ENCODE data around the gene SLCO2A1. TPM values are rescaled to one million over a fixed set of nuclear protein-coding genes. Genes with fewer than 3 reads are reported as not detected.

SLCO2A1 gene
- total and polyA plus RNA-seq, 2 experiments from 2014 or later: 0.31 to 1.0 TPM

DNA sequence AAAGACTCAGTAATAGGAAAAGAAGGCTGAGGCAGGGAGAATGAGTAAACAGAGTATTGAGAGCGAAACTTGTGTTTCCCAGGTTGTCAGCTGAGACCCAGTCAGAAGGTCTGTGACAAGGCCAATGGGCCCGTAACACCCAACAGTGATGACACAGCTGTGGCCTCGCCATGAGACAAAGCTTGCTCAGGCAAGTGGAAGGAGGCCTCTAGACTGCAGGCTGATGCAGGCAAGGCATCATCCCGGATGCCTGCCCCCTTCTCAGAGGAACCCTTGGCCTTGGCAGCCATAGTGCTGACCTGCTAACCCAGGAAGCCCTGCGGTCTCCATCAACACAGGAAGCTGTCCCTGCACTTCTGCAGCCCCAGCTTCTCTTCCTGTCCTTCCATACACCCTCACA, 149.4 kb downstream of the SLCO2A1 start:
- no peaks in the 10 kb centered on the region for H3K27me3 ChIP-seq (ENCODE audit: insufficient read depth)
- no peaks in the 10 kb centered on the region for H3K9me2 ChIP-seq (ENCODE audit: insufficient read depth)
- H4K20me1 ChIP-seq (replicated peaks; ENCODE audit: insufficient read depth): no peaks in the 10 kb centered on the region
- no peak overlapping the region for H3K4me2 ChIP-seq
- no peak overlapping the region for H3K27ac Mint-ChIP-seq
- no peak overlapping the region for H2AFZ ChIP-seq
- no peak for DNase-seq (ENCODE audit: low spot score)
- no peak overlapping the region for H3K4me3 Mint-ChIP-seq
- peaks cover 2% of the 10 kb centered on the region for H3K27me3 Mint-ChIP-seq (ENCODE audit: insufficient read depth, low read depth, poor library complexity)
- H3K36me3 Mint-ChIP-seq (ENCODE audit: low read depth): peaks cover 5% of the 10 kb centered on the region; the same call in 1 of the 3 replicates
- H3K4me3 ChIP-seq: no peak overlapping the region
- H3K4me1 ChIP-seq (ENCODE audit: insufficient read depth): no peaks in the 10 kb centered on the region
- H3K27ac ChIP-seq (ENCODE audit: low read depth): no peak overlapping the region
- no peaks in the 10 kb centered on the region for H3K4me1 Mint-ChIP-seq
- TF ChIP-seq, protein P1, sequence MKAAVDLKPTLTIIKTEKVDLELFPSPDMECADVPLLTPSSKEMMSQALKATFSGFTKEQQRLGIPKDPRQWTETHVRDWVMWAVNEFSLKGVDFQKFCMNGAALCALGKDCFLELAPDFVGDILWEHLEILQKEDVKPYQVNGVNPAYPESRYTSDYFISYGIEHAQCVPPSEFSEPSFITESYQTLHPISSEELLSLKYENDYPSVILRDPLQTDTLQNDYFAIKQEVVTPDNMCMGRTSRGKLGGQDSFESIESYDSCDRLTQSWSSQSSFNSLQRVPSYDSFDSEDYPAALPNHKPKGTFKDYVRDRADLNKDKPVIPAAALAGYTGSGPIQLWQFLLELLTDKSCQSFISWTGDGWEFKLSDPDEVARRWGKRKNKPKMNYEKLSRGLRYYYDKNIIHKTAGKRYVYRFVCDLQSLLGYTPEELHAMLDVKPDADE (IDR thresholded peaks at IDR 0.05): no peak
- TF ChIP-seq ZNF114 (CRISPR knock-in tag; IDR thresholded peaks at IDR 0.05) (no peak), POLR2AphosphoS5 (IDR thresholded peaks at IDR 0.05; ENCODE audit: low read depth) (no peak), EZH2phosphoT487 (IDR thresholded peaks at IDR 0.05; ENCODE audit: unreplicated experiment) (no peak), CREB1 (CRISPR knock-in tag; IDR thresholded peaks at IDR 0.05; ENCODE audit: low read depth) (no peak)
- TF ChIP-seq, protein P2, sequence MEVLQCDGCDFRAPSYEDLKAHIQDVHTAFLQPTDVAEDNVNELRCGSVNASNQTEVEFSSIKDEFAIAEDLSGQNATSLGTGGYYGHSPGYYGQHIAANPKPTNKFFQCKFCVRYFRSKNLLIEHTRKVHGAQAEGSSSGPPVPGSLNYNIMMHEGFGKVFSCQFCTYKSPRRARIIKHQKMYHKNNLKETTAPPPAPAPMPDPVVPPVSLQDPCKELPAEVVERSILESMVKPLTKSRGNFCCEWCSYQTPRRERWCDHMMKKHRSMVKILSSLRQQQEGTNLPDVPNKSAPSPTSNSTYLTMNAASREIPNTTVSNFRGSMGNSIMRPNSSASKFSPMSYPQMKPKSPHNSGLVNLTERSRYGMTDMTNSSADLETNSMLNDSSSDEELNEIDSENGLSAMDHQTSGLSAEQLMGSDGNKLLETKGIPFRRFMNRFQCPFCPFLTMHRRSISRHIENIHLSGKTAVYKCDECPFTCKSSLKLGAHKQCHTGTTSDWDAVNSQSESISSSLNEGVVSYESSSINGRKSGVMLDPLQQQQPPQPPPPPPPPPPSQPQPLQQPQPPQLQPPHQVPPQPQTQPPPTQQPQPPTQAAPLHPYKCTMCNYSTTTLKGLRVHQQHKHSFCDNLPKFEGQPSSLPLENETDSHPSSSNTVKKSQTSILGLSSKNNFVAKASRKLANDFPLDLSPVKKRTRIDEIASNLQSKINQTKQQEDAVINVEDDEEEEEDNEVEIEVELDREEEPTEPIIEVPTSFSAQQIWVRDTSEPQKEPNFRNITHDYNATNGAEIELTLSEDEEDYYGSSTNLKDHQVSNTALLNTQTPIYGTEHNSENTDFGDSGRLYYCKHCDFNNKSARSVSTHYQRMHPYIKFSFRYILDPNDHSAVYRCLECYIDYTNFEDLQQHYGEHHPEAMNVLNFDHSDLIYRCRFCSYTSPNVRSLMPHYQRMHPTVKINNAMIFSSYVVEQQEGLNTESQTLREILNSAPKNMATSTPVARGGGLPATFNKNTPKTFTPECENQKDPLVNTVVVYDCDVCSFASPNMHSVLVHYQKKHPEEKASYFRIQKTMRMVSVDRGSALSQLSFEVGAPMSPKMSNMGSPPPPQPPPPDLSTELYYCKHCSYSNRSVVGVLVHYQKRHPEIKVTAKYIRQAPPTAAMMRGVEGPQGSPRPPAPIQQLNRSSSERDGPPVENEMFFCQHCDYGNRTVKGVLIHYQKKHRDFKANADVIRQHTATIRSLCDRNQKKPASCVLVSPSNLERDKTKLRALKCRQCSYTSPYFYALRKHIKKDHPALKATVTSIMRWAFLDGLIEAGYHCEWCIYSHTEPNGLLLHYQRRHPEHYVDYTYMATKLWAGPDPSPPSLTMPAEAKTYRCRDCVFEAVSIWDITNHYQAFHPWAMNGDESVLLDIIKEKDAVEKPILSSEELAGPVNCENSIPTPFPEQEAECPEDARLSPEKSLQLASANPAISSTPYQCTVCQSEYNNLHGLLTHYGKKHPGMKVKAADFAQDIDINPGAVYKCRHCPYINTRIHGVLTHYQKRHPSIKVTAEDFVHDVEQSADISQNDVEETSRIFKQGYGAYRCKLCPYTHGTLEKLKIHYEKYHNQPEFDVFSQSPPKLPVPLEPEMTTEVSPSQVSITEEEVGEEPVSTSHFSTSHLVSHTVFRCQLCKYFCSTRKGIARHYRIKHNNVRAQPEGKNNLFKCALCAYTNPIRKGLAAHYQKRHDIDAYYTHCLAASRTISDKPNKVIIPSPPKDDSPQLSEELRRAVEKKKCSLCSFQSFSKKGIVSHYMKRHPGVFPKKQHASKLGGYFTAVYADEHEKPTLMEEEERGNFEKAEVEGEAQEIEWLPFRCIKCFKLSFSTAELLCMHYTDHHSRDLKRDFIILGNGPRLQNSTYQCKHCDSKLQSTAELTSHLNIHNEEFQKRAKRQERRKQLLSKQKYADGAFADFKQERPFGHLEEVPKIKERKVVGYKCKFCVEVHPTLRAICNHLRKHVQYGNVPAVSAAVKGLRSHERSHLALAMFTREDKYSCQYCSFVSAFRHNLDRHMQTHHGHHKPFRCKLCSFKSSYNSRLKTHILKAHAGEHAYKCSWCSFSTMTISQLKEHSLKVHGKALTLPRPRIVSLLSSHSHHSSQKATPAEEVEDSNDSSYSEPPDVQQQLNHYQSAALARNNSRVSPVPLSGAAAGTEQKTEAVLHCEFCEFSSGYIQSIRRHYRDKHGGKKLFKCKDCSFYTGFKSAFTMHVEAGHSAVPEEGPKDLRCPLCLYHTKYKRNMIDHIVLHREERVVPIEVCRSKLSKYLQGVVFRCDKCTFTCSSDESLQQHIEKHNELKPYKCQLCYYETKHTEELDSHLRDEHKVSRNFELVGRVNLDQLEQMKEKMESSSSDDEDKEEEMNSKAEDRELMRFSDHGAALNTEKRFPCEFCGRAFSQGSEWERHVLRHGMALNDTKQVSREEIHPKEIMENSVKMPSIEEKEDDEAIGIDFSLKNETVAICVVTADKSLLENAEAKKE (CRISPR knock-in tag; IDR thresholded peaks at IDR 0.05): no peak
- TF ChIP-seq, protein P3, sequence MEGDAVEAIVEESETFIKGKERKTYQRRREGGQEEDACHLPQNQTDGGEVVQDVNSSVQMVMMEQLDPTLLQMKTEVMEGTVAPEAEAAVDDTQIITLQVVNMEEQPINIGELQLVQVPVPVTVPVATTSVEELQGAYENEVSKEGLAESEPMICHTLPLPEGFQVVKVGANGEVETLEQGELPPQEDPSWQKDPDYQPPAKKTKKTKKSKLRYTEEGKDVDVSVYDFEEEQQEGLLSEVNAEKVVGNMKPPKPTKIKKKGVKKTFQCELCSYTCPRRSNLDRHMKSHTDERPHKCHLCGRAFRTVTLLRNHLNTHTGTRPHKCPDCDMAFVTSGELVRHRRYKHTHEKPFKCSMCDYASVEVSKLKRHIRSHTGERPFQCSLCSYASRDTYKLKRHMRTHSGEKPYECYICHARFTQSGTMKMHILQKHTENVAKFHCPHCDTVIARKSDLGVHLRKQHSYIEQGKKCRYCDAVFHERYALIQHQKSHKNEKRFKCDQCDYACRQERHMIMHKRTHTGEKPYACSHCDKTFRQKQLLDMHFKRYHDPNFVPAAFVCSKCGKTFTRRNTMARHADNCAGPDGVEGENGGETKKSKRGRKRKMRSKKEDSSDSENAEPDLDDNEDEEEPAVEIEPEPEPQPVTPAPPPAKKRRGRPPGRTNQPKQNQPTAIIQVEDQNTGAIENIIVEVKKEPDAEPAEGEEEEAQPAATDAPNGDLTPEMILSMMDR (conservative IDR thresholded peaks at IDR 0.05; ENCODE audit: low read depth in 2 of 2): no peak
- peaks cover 2% of the 10 kb centered on the region; the same call in 1 of the 3 replicates for H3K9me3 Mint-ChIP-seq
- H3K79me2 ChIP-seq (replicated peaks; ENCODE audit: insufficient read depth): no peaks in the 10 kb centered on the region
- H3F3A ChIP-seq (replicated peaks; ENCODE audit: low read depth): no peaks in the 10 kb centered on the region
- H3K36me3 ChIP-seq (ENCODE audit: insufficient read depth): no peaks in the 10 kb centered on the region
- ATAC-seq: no peak

All from GM23338 (cell line).